Right lobe of liver (tissue), 4 donors: ENCODE measurements around the gene GPHA2.

Experiments used
- CTCF ChIP-seq, 4 donors: fragments of 200-600 bp in 3 of 4; fragments of 450-650 bp in 1 of 4; IDR thresholded peaks; one replicate each; pipeline versions ENCODE4 v1.5.1 to v1.8.0; 2016 to 2022; ENCODE audit warnings: antibody characterized with exemption in 4 of 4, mild to moderate bottlenecking in 2 of 4
- POLR2A ChIP-seq: fragments of 450-650 bp; IDR thresholded peaks from one replicate; pipeline ENCODE4 v1.6.1; 2017; ENCODE audit warnings: antibody characterized with exemption, mild to moderate bottlenecking
- donor health status: DM: no; HTN: no; CAD: no.
- donor health status: DM: no; HTN: no; CAD: no.
- donor health status: DM: no; HTN: yes; CAD: no.

DNA sequence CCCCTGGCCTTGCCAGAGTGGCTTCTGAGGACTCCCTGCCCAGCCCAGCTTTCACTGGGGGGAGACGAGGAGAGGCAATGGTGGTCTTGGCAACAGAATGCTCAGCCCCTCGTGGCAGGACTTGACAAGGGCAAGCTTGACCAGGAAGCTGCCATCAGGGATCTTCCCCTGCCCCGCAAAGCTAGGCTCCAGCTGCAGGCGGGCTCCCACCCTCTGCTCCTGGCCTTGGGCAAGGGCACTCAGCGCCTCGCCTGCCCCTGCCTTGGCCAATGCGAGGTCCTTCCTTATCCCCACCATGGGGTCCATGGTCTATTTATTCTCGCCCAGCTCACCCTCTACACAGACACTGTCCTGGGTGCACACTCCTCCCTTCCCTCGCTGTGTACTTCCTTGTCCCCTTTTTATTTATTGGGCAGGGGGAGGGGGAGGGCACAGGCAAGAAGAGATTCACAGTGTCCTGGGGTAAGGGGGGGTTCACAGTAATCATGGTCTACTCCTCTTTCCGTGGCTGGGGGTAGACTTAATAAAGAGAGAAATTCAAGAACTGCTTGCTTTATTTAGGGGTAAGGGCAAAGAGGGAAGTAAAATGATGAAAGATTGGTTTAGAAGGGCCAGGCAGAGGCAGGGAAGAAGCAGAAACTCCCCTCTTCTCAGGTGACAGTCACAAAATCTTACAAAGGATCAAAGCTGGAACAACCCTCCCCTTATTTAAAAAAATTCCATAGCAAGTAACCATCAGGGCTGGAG is 1.6 kb downstream of the GPHA2 start:
- TF ChIP-seq CTCF (IDR thresholded peaks at IDR 0.05) (no peak), POLR2A (no peak)
